WERI-Rb-1 (cell line): Measurements from ENCODE around the gene ZFX.

ENCODE experiments used
- DNase-seq: peaks from one replicate; pipeline ENCODE4 v3.0.0-alpha.2; 2020
- H3K27ac ChIP-seq: fragments of 250-450 bp; sonication (Bioruptor Pico); 2 replicates; pipeline ENCODE4 v1.5.1; 2020; ENCODE audit warnings: mild to moderate bottlenecking, moderate library complexity
- H3K27me3 ChIP-seq: fragments of 250-450 bp; sonication (Bioruptor Pico); 2 replicates; pipeline ENCODE4 v1.5.1; 2021; ENCODE audit warnings: mild to moderate bottlenecking, low read depth, moderate library complexity; ENCODE audit not compliant: insufficient read depth, severe bottlenecking
- H3K36me3 ChIP-seq: fragments of 250-450 bp; sonication (Bioruptor Pico); 2 replicates; pipeline ENCODE4 v1.5.1; 2020; ENCODE audit warnings: mild to moderate bottlenecking, moderate library complexity
- H3K4me3 ChIP-seq: 2 replicates; pipeline ENCODE4 v1.5.1; 2011; ENCODE audit warnings: low read depth, mild to moderate bottlenecking, control low read depth, low read length
- H3K9me3 ChIP-seq: fragments of 250-450 bp; sonication (Bioruptor Pico); 2 replicates; pipeline ENCODE4 v1.5.1; 2021; ENCODE audit warnings: mild to moderate bottlenecking, moderate library complexity; ENCODE audit not compliant: severe bottlenecking
- CTCF ChIP-seq: IDR thresholded peaks from 2 replicates; pipeline ENCODE4 v1.5.1; 2011; ENCODE audit warnings: low read depth, mild to moderate bottlenecking, control low read depth, inconsistent platforms, low read length

The ZFX gene

DNA sequence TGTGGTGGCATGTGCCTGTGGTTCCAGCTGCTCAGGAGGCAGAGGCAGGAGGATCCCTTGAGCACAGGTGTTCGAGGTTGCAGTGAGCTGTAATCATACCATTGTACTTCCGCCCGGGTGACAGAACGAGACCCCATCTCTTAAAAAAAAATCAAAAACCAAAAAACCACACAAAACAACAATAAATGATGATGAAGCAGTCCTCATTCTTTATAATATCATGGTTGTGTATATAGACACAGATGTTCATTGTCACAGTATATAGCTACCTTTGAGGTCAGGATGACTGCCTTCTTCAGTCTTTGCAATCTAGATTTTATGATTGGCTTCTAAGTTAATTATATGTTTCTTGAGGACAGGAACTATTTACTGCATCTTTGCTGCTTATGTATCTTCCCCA, 37.0 kb downstream of the ZFX start:
- DNase-seq: no peak
- TF ChIP-seq CTCF: no peak
- H3K27ac ChIP-seq: no peak overlapping the region
- H3K4me3 ChIP-seq: no peak overlapping the region
- H3K27me3 ChIP-seq: no peaks in the 10 kb centered on the region
- H3K36me3 ChIP-seq: peaks cover 15% of the 10 kb centered on the region
- H3K9me3 ChIP-seq: no peaks in the 10 kb centered on the region

DNA sequence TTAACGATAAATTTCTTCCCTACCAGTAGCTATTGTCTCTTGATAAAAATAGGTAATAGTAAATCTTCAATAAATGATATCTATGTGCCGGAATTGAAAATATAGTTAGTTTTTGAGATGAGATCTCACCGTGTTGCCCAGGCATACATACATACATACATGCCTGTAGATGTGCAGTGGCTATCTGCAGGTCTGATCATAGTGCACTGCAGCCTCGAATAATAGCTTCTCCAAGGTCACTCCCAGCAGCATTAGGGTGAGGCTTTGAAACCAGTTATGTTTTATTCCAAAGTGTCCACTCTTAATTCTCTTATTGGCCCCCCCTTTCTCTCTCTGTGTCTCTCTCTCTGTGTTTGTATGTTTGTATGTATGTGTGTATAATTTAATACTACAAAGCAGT, 37.5 kb downstream of the ZFX start:
- peaks cover 15% of the 10 kb centered on the region for H3K36me3 ChIP-seq

DNA sequence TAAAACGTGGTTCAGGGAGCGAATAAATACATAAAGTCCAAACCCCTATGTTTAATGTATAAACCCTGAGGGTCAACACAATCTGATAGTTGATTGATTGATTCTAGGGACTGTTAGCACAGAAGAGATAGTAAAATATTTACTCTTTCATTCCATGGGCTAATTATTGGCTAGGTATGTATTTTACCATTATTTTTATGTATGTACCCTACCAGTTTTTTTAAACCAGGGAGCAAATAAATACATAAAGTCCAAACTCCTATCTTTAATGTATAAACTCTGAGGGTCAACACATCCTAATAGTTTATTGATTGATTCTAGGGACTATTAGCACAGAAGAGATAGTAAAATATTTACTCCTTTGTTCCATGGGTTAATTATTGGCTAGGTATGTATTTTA, 40.0 kb downstream of the ZFX start:
- Histone ChIP-seq H3K9me3 (no peaks in the 10 kb centered on the region), H3K27me3 (no peaks in the 10 kb centered on the region), H3K36me3 (peaks cover 14% of the 10 kb centered on the region), H3K4me3 (no peak overlapping the region), H3K27ac (no peak overlapping the region)
- TF ChIP-seq CTCF: no peak
- DNase-seq: no peak

More for the DNA sequence above, 37.5 kb downstream of the ZFX start:
- DNase-seq: no peak
- Histone ChIP-seq H3K27me3 (no peaks in the 10 kb centered on the region), H3K4me3 (no peak overlapping the region), H3K27ac (no peak overlapping the region), H3K9me3 (no peaks in the 10 kb centered on the region)
- no peak for TF ChIP-seq CTCF

GRCh38 chrX:24190500-24191156, 41.1 kb downstream of the ZFX start:
- Histone ChIP-seq H3K9me3 (no peaks in the 10 kb centered on the region), H3K27ac (no peak overlapping the region), H3K4me3 (no peak overlapping the region), H3K27me3 (no peaks in the 10 kb centered on the region), H3K36me3 (peaks cover 10% of the 10 kb centered on the region)
- DNase-seq: no peak
- TF ChIP-seq CTCF: no peak

DNA sequence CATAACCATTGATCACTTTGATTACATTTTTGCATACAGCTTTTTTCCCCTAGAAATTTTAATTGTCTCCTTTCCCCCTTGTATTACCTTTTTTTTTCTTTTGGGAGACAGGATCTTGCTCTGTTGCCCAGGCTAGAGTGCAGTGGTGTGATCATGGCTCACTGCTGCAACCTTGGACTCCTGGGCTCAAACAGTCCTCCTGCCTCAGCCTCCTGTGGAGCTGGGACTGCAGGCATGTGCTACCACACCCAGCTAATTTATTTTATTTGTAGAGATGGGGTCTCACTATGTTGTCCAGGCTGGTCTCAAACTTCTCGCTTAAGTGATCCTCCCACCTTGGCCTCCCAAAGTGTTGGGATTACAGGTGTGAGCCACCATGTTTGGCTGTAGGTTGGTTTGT, 47.0 kb downstream of the ZFX start:
- no peak overlapping the region for H3K27ac ChIP-seq
- H3K4me3 ChIP-seq: no peak overlapping the region
- no peak for DNase-seq
- no peak for TF ChIP-seq CTCF
- H3K36me3 ChIP-seq: peaks cover 3% of the 10 kb centered on the region; the same call in 1 of the 2 replicates
- H3K9me3 ChIP-seq: no peaks in the 10 kb centered on the region
- H3K27me3 ChIP-seq: no peaks in the 10 kb centered on the region

DNA sequence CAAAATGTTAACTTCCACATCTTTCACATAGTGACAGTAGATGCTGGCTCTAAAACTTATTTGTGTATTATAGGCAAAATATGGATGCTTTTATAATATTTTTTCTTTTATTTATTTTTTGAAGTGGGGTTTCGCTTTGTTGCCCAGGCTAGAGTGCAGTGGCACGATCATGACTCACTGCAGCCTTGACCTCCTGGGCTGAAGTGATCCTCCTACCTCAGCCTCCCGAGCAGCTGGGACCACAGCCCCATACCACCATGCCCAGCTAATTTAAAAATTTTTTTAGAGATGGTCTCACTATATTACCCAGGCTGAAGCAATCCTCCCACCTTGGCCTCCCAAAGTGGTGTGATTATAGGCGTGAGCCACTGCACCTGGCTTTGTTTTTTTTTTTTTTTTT, 48.6 kb downstream of the ZFX start:
- no peak for DNase-seq
- no peak overlapping the region for H3K27ac ChIP-seq
- H3K9me3 ChIP-seq: no peaks in the 10 kb centered on the region
- no peak overlapping the region for H3K4me3 ChIP-seq
- H3K27me3 ChIP-seq: no peaks in the 10 kb centered on the region
- no peak for TF ChIP-seq CTCF
- peaks cover 11% of the 10 kb centered on the region for H3K36me3 ChIP-seq
